ENCODE measurements around the gene ARHGAP31. TPM values are rescaled to one million over a fixed set of nuclear protein-coding genes. Genes with fewer than 3 reads are reported as not detected.
A peak's percentile ranks its signal among the peaks of the same experiment; 100 is the strongest.

Gene ARHGAP31
- total RNA-seq, 1 donor from 2014 or later: 114 TPM

DNA sequence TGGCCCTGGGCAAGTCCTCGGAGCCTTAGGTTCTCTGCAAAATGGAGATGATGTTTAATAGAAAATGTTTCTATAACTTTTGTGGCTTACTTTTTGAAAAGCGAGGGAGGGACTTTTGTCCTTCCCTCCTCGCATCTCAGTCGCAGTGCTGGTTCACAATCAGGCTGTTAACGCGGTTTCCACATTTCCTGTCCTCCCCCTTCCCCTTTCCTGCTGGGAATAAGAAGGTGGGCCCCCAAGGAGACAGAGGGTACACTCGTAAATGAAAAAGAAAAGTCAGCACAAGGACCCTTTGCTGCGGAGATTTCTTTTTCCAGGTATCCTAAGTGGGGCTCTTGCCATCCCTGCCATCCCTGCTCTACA lies 29.5 kb downstream of the ARHGAP31 start:
- Mint-ChIP-seq H3K27ac (ENCODE audit: unreplicated experiment) (peak overlapping the region; percentile 98), H3K4me3 (ENCODE audit: unreplicated experiment) (peak overlapping the region; percentile 77), H3K36me3 (ENCODE audit: low read depth, unreplicated experiment) (peaks cover 29% of the 10 kb centered on the region), H3K27me3 (ENCODE audit: unreplicated experiment) (peaks cover 10% of the 10 kb centered on the region), H3K9me3 (ENCODE audit: unreplicated experiment) (no peaks in the 10 kb centered on the region), H3K4me1 (ENCODE audit: unreplicated experiment) (peaks cover 69% of the 10 kb centered on the region)
- no peak for DNase-seq (ENCODE audit: low spot score)
- TF ChIP-seq, protein P1, sequence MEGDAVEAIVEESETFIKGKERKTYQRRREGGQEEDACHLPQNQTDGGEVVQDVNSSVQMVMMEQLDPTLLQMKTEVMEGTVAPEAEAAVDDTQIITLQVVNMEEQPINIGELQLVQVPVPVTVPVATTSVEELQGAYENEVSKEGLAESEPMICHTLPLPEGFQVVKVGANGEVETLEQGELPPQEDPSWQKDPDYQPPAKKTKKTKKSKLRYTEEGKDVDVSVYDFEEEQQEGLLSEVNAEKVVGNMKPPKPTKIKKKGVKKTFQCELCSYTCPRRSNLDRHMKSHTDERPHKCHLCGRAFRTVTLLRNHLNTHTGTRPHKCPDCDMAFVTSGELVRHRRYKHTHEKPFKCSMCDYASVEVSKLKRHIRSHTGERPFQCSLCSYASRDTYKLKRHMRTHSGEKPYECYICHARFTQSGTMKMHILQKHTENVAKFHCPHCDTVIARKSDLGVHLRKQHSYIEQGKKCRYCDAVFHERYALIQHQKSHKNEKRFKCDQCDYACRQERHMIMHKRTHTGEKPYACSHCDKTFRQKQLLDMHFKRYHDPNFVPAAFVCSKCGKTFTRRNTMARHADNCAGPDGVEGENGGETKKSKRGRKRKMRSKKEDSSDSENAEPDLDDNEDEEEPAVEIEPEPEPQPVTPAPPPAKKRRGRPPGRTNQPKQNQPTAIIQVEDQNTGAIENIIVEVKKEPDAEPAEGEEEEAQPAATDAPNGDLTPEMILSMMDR (IDR thresholded peaks at IDR 0.05; ENCODE audit: unreplicated experiment): no peak

DNA sequence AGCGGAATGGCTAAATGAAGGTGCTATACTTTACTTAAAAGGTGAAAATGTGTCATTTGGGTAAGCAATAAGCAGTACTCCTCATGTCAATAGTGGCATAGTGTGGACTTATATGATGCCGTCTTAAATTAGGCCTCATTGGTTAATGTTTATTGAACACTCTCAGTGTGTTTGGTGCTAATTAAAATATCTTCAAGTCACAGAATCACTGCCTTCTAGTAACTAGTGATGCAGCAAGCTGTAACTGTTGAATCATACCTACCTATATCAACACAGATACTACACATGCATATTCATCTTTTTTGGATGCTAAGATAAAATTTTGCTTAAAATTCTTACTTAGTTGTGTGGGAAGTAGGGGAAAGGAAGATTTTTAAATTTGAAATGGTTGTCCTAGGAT lies 30.7 kb downstream of the ARHGAP31 start:
- H3K4me3 Mint-ChIP-seq (ENCODE audit: unreplicated experiment): no peak overlapping the region
- TF ChIP-seq, protein P1 (IDR thresholded peaks at IDR 0.05; ENCODE audit: unreplicated experiment): no peak
- H3K4me1 Mint-ChIP-seq (ENCODE audit: unreplicated experiment): peaks cover 71% of the 10 kb centered on the region
- peaks cover 10% of the 10 kb centered on the region for H3K27me3 Mint-ChIP-seq (ENCODE audit: unreplicated experiment)
- DNase-seq (ENCODE audit: low spot score): no peak
- no peaks in the 10 kb centered on the region for H3K9me3 Mint-ChIP-seq (ENCODE audit: unreplicated experiment)
- peak overlapping the region; percentile 98 for H3K27ac Mint-ChIP-seq (ENCODE audit: unreplicated experiment)
- H3K36me3 Mint-ChIP-seq (ENCODE audit: low read depth, unreplicated experiment): peaks cover 33% of the 10 kb centered on the region

DNA sequence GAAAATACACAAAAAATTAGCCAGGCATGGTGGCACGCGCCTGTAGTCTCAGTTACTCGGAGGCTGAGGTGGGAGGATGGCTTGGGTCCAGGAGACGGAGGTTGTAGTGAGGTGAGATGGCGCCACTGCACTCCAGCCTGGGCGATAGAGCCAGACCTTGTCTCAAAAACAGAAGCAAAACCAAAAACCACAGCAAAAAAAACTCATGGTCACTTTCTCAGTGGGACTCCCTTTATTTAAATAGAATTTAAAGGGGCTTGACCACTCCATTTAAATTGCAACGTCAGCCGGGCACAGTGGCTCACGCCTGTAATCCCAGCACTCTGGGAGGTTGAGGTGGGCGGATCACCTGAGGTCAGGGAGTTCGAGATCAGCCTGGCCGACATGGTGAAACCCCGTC lies 32.8 kb downstream of the ARHGAP31 start:
- H3K9me3 Mint-ChIP-seq (ENCODE audit: unreplicated experiment): no peaks in the 10 kb centered on the region
- H3K36me3 Mint-ChIP-seq (ENCODE audit: low read depth, unreplicated experiment): peaks cover 36% of the 10 kb centered on the region
- no peak overlapping the region for H3K27ac Mint-ChIP-seq (ENCODE audit: unreplicated experiment)
- peaks cover 70% of the 10 kb centered on the region for H3K4me1 Mint-ChIP-seq (ENCODE audit: unreplicated experiment)
- H3K4me3 Mint-ChIP-seq (ENCODE audit: unreplicated experiment): no peak overlapping the region
- no peak for DNase-seq (ENCODE audit: low spot score)
- TF ChIP-seq, protein P1 (IDR thresholded peaks at IDR 0.05; ENCODE audit: unreplicated experiment): no peak
- H3K27me3 Mint-ChIP-seq (ENCODE audit: unreplicated experiment): peaks cover 9% of the 10 kb centered on the region

DNA sequence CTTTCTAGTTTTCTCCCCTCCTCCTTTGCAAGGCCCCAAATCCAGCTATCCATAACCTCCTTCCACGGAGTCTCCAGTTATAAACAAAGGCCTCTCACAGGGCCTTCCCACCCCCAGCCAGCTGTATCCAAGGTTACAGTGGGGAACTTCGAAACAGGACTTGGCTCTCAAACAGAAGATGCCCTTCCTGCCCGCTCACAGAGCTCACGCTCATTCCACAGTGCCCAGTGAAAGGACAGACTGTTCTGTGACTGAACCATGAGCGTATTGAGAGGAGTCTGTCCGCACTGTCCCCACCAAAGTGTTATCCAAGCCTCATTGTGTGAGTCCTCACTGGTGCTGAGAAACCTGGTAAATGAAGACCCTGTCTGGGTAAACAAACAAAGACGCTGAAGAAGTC lies 35.4 kb downstream of the ARHGAP31 start:
- H3K27ac Mint-ChIP-seq (ENCODE audit: unreplicated experiment): peak overlapping the region; percentile 38
- peak overlapping the region; percentile 52 for H3K4me3 Mint-ChIP-seq (ENCODE audit: unreplicated experiment)
- H3K27me3 Mint-ChIP-seq (ENCODE audit: unreplicated experiment): no peaks in the 10 kb centered on the region
- peaks cover 70% of the 10 kb centered on the region for H3K4me1 Mint-ChIP-seq (ENCODE audit: unreplicated experiment)
- TF ChIP-seq, protein P1 (IDR thresholded peaks at IDR 0.05; ENCODE audit: unreplicated experiment): no peak
- H3K36me3 Mint-ChIP-seq (ENCODE audit: low read depth, unreplicated experiment): peaks cover 37% of the 10 kb centered on the region
- H3K9me3 Mint-ChIP-seq (ENCODE audit: unreplicated experiment): no peaks in the 10 kb centered on the region
- no peak for DNase-seq (ENCODE audit: low spot score)

DNA sequence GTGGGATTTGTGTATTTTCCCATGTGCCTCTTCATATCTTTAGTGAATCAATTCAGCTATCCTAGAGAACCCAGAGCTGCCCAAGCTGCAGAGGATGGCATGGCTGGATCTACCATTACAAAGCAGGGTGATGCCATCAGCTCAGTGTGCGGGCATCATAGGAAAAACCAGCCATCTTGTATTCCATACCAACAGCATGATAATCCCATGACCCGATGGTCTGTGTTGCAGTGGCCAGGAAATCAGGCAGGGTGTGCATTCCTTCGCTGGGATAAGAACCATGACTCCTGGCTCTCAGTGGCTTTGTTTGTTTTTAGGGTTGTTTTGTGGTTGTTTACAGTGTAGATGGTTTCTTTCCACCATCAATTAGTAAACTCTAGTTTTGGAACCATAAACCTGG lies 36.0 kb downstream of the ARHGAP31 start:
- TF ChIP-seq, protein P1 (IDR thresholded peaks at IDR 0.05; ENCODE audit: unreplicated experiment): no peak
- Mint-ChIP-seq H3K36me3 (ENCODE audit: low read depth, unreplicated experiment) (peaks cover 39% of the 10 kb centered on the region), H3K27ac (ENCODE audit: unreplicated experiment) (peak overlapping the region; percentile 38), H3K27me3 (ENCODE audit: unreplicated experiment) (peaks cover 2% of the 10 kb centered on the region), H3K4me3 (ENCODE audit: unreplicated experiment) (no peak overlapping the region), H3K4me1 (ENCODE audit: unreplicated experiment) (peaks cover 69% of the 10 kb centered on the region), H3K9me3 (ENCODE audit: unreplicated experiment) (no peaks in the 10 kb centered on the region)
- DNase-seq (ENCODE audit: low spot score): no peak

Data from endothelial cell (in vitro differentiated cells).